Hair follicle dermal papilla cell (primary cell): ENCODE data around the gene FAM236A. TPM values are rescaled to one million over a fixed set of nuclear protein-coding genes. Genes with fewer than 3 reads are reported as not detected.

Experiments used
- total RNA-seq: library from RNA; depleted of rRNA; stranded (reverse); fragments of >200 nt; gene quantifications from 2 replicates; pipeline ENCODE4 v1.2.3, GENCODE V29; 2012

The FAM236A gene
- not detected in 2 replicates for total RNA-seq

DNA sequence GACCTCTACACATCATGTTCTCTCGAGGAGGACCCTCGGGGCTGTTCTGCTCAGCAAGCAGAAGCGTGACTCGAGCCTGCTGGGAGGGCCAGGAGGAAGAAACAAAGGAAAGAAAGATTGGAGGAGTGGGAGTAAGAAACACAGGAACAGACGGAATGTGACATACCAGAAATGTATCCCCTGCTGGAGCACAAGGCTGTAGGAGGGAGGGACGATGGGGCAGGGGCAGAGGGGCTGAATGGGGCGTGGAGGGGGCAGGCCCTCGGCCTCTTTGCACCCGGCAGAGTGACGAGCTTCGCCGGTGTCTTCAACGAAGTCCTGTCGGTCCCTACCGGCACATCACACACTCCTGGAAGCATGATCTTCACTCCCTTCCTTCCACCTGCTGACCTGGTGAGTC, at the start of gene FAM236A:
Gene FAM236A (plus strand): TSS at position 301 of the 400 bp plus-strand sequence. CDS start 57 bp downstream, at position 358.

DNA sequence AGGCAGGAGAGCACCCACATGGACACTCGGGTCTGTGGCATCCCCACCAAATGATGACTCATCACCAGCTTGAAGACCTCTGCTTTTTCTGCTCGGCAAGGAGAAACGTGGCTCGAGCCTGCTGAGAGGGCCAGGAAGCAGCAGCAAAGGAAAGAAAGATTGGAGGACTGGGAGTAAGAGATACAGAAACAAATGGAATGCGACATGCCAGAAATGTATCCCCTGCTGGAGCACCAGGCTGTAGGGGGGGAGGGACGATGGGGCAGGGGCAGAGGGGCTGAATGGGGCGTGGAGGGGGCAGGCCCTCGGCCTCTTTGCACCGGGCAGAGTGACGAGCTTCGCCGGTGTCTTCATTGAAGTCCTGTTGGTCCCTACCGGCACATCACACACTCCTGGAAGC, 25.7 kb upstream of the FAM236A start, which contains the start of gene FAM236C:
Gene FAM236C (plus strand): TSS at position 301 of the 400 bp plus-strand sequence. CDS start 100 bp downstream, outside the sequence.

DNA sequence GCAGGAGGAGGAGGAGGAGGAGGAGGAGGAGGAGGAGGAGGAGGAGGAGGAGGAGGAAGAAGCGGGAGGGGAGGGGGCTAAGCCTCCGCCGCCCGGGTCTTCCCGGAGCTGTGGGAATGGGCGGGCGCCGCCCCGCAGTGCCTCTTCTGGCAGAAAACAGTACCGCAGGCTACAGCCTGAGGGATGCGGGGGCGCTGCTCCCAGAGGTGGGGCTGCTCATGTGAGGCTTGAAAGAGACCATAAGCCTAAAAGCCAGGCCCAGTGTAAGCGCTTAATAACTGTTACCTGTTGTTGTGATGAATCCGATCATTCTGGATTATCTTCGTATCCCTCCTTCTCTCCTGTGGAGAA, 5.8 kb downstream of the FAM236A start, which contains the start of gene DMRTC1:
Gene DMRTC1 (minus strand): TSS at position 19 of the 351 bp plus-strand sequence. CDS start 68,143 bp downstream, outside the sequence.

Other genes with a start within 250 kb of the FAM236A start
- 1.8 and 4.5 TPM in 2 replicates for gene PHKA1, start 223.9 kb upstream of the FAM236A start, total RNA-seq
- not detected in 2 replicates for gene DMRTC1B, start 161.3 kb upstream of the FAM236A start, total RNA-seq
- not detected in 2 replicates for gene FAM236B, start 155.5 kb upstream of the FAM236A start, total RNA-seq
- gene FAM236D, start 130.0 kb upstream of the FAM236A start, total RNA-seq, result not detected in 2 replicates
- gene FAM236C, start 25.6 kb upstream of the FAM236A start, total RNA-seq, result not detected in 2 replicates
- not detected in 2 replicates for gene DMRTC1, start 5.6 kb downstream of the FAM236A start, total RNA-seq
- gene PABPC1L2B, start 64.7 kb downstream of the FAM236A start, total RNA-seq, result not detected in 2 replicates
- not detected in 2 replicates for gene PABPC1L2A, start 141.3 kb downstream of the FAM236A start, total RNA-seq